Measurements from ENCODE around the gene CYP2A6.
A peak's percentile ranks its signal among the peaks of the same experiment; 100 is the strongest.
"Not testable (repeated sequence)": the region's sequence is repeated elsewhere in the genome, so short reads cannot be mapped to it uniquely, and the experiment has no call there.

The CYP2A6 gene

DNA sequence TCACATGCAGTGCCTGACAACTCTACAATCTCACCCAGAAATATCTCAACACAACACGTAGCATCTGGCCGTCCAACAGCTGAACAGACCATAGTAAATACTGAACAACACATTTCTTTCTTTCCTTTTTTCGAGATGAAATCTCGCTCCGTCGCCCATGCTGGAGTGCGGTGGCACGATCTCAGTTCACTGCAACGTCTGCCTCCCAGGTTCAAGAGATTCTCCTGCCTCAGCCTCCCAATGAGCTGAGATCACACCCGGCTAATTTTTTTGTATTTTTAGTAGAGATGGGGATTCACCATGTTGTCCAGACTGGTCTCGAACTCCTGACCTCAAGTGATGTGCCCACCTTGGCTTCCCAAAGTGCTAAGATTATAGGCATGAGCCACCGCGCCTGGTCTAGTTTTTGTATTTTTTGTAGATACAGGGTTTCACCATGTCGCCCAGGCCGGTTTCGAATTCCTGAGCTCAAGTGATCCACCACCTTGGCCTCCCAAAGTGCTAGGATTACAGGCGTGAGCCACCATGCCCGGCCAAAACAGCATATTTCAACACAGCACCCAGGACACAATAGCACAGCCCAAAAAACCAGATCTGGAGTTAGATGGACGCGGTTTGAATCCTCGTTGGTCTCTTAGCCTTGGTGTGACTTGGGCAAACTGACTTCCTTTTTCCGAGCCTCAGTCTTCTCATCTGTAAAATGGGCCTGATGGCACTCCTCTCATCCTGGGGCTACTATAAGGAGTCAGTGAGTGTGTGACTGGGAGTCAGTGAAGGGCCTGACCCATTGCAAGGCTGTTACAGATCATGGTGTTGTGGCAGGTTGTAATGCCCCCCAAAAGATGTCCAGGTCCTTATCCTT, 22.6 kb downstream of the CYP2A6 start:
- TF ChIP-seq, protein P1, sequence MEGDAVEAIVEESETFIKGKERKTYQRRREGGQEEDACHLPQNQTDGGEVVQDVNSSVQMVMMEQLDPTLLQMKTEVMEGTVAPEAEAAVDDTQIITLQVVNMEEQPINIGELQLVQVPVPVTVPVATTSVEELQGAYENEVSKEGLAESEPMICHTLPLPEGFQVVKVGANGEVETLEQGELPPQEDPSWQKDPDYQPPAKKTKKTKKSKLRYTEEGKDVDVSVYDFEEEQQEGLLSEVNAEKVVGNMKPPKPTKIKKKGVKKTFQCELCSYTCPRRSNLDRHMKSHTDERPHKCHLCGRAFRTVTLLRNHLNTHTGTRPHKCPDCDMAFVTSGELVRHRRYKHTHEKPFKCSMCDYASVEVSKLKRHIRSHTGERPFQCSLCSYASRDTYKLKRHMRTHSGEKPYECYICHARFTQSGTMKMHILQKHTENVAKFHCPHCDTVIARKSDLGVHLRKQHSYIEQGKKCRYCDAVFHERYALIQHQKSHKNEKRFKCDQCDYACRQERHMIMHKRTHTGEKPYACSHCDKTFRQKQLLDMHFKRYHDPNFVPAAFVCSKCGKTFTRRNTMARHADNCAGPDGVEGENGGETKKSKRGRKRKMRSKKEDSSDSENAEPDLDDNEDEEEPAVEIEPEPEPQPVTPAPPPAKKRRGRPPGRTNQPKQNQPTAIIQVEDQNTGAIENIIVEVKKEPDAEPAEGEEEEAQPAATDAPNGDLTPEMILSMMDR (conservative IDR thresholded peaks at IDR 0.05; ENCODE audit: low read depth), result no peak
- no peak overlapping the region; the same call in 1 of the 2 replicates for H3K27ac ChIP-seq
- POLR2A ChIA-PET (ENCODE audit: low non-redundant PET), result no interaction called here
- no peak for DNase-seq (ENCODE audit: low spot score)
- CTCF ChIA-PET, result no interaction called here

DNA sequence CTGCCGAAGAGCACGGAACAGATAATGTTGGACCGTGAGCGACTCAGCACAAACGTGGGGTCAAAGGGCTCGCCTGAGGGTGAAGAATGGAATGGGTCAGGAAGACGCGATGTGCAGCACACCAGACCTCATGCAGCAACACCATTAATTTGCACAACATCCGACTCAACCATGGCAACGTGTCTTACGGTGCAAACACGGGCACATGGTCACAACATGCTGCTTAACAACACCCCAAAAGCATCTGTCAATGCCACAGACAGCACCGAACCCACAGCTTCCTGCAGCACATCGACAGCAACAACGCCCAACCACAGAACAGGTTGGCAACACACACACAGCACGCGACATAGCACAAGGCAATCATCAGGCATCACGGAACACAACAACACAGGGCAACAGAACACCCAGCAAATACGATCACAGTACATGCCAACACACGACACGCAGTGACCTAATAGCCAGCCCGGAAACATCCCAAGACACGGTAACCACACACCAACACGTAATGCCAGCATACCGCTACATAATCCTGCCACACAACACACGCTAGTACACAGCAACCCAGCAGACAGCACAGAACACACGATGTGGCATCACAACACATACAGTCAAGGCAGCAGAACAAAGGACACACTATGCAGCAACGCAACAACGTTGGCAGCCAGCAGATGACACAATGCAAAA, 23.4 kb downstream of the CYP2A6 start:
- CTCF ChIA-PET; DNase-seq (ENCODE audit: low spot score); H3K27ac ChIP-seq; POLR2A ChIA-PET (ENCODE audit: low non-redundant PET): not testable (repeated sequence)

DNA sequence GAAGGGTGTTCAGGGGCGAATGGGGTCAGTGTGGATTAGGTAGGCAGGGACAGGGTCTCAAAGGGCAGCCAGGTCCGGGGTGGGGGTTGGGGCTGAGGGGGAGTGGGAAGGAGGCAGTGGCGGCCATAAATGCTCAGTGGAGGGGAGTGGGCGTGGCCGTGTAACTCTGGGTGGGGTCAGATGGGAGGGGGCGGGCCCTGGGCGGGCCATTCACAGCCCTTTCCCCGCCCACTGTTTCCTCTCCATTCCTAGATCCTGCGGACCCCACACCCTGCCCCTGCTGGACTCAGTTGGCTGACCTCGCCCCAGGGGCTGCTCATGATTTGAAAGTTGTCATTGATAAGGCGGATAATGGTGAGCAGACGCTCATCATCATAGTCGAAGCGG, 23.9 kb downstream of the CYP2A6 start:
- POLR2A ChIA-PET (ENCODE audit: low non-redundant PET); DNase-seq (ENCODE audit: low spot score): not testable (repeated sequence)

DNA sequence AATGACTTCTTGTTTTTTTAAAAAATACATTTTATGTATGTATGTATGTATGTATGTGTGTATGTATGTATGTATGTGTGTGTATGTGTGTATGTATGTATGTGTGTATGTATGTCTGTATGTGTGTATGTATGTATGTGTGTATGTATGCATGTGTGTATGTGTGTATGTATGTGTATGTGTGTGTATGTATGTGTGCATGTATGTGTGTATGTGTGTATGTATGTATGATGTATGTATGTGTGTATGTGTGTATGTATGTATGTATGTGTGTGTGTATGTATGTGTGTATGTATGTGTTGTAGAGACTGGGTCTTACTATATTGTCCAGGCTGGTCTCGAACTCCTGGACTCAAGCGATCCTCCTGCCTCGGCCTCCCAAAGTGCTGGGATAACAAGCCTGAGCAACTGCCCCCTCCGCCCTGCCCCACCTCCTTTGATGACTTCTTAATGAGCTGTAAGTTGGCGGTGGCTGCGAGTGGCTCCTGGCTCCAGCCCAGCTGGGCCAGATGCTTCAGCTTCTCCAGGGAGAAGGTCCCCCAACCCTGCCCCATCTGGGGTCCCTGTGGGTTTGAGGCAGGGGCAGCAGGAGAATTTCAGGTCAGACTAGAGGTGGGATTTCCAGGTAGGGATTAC, 24.7 kb downstream of the CYP2A6 start:
- DNase-seq (ENCODE audit: low spot score); POLR2A ChIA-PET (ENCODE audit: low non-redundant PET); H3K27ac ChIP-seq; CTCF ChIA-PET: not testable (repeated sequence)

More for the DNA sequence above, 23.9 kb downstream of the CYP2A6 start:
- H3K27ac ChIP-seq, CTCF ChIA-PET: not testable (repeated sequence)

DNA sequence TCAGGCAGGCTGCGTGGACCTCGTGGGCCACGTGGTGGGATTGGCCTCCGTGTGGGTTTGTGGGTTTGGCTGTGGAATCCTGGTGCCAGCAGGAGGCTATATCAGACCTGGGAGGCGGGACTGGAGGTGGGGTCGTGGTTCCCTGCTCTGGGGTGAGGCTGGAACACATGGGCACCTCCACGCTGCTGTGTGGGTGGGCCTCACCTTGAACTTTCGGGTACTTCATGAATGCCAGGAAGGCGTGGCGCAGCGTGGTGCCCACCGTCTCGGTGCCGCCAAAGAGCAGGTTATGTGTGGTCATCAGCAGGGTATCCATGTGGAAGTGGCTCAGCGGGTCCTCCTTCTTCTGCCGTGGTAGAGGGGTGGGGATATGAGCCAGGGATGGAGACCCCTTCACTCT, 25.3 kb downstream of the CYP2A6 start:
- CTCF ChIA-PET, result interaction anchor here (0.5 kb wide), 1 partner anchor 115 kb away, joined by 3 read pairs; no protein-coding TSS in a partner anchor
- H3K27ac ChIP-seq; POLR2A ChIA-PET (ENCODE audit: low non-redundant PET); DNase-seq (ENCODE audit: low spot score): not testable (repeated sequence)

DNA sequence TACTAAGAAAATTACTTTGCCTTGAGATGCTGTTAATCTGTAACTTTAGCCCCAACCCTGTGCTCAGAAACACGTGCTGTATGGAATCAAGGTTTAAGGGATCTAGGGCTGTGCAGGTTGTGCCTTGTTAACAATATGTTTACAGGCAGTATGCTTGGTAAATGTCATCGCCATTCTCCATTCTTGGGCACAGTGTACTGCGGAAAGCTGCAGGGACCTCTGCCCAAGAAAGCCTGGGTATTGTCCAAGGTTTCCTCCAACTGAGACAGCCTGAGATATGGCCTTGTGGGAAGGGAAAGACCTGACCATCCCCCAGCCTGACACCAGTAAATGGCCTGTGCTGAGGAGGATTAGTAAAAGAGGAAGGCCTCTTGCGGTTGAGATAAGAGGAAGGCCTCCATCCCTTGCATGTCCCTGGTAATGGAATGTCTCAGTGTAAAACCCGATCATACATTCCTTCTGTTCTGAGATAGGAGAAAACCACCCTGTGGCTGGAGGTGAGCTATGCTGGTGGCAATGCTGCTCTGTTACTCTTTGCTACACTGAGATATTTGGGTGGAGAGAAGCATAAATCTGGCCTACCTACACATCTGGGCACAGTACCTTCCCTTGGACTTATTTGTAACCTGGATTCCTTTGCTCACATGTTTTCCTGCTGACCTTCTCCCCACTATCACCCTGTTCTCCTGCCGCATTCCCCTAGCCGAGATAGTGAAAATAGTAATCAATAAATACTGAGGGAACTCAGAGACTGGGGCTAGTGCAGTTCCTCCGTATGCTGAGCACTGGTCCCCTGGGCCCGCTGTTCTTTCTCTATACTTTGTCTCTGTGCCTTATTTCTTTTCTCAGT, 27.3 kb downstream of the CYP2A6 start:
- DNase-seq (ENCODE audit: low spot score); POLR2A ChIA-PET (ENCODE audit: low non-redundant PET); H3K27ac ChIP-seq; CTCF ChIA-PET: not testable (repeated sequence)

DNA sequence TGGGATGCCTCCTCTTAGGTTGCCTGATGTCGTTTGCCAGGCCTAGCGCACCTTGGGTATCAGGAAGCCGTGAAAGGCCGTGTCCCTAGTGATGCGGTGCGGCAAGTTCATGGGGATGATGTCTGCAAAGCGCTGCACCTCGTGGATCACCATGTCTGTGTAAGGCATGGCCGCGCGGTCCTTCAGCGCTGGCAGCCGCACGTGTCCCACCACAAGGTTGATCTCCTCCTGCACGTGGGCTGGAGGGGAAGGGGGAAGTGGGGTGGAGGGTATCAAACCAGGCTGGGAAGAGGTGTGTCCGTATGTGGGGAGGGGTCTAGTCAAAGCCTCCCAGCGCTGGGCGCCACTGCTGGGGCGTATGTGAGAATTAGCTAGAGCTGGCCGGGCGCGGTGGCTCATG, 28.1 kb downstream of the CYP2A6 start:
- CTCF ChIA-PET, result no interaction called here

DNA sequence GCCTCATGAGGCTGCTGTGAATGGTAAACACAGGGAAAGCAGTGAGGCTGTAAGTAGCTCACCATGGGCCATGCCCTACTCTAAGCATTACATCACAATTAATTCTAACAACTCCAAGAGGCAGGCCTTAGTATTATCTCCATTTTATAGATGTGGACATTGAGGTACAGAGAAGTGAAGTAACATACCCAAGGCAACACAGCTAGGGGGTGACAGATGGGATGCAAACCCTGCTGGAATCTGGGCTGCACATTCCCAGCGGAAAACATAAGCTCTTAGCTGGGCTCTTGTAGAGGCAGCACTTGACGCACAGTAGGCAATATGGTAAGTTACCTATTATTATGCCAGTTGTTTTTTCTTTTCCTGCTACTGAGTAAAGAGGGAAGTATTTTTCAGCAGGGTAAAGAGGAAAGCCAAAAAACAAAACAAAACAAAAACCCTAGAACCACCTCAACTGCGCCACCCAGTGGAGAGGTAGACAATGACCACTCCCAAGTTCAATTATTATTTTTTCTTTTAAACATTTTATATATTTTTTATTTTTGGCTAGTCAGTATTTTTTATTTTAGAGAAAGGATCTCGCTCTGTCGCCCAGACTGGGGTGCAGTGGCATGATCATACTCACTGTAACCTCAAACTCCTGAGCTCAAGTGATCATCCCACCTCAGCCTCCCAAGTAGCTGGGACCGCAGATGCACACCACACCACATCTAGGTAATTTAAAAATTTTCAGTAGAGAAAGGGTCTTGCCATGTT, 30.6 kb downstream of the CYP2A6 start:
- CTCF ChIA-PET, result interaction anchor here (0.7 to 1.8 kb wide), 6 partner anchors 15 to 325 kb away, joined by 3 to 11 read pairs (median 4); no protein-coding TSS in a partner anchor
- POLR2A ChIA-PET (ENCODE audit: low non-redundant PET), result not testable (repeated sequence)
- TF ChIP-seq, protein P1 (conservative IDR thresholded peaks at IDR 0.05; ENCODE audit: low read depth), result peak; percentile 71

More for the DNA sequence above, 28.1 kb downstream of the CYP2A6 start:
- TF ChIP-seq, protein P1 (conservative IDR thresholded peaks at IDR 0.05; ENCODE audit: low read depth), result no peak
- H3K27ac ChIP-seq, result no peak overlapping the region
- DNase-seq (ENCODE audit: low spot score), result no peak
- POLR2A ChIA-PET (ENCODE audit: low non-redundant PET), result no interaction called here

More for the DNA sequence above, 30.6 kb downstream of the CYP2A6 start:
- DNase-seq (ENCODE audit: low spot score), result not testable (repeated sequence)
- peak overlapping the region; percentile 74 for H3K27ac ChIP-seq
